HG02852 (cell line): ENCODE results near the gene CRPPA.

Experiments used
- ATAC-seq: cut with Tn5 transposase; IDR thresholded peaks from one replicate; pipeline ENCODE4 v1.9.1; 2021; ENCODE audit warnings: mild to moderate bottlenecking, moderate library complexity; ENCODE audit not compliant: unreplicated experiment

The CRPPA gene

GRCh38 chr7:16423761-16424160 lies 2.4 kb upstream of the CRPPA start:
- ATAC-seq: no peak

- ATAC-seq: no peak
Measured at GRCh38 chr7:16422917-16423316, 1.6 kb upstream of the CRPPA start.

- no peak for ATAC-seq
Measured at GRCh38 chr7:16422103-16422435, 731 bp upstream of the CRPPA start.

GRCh38 chr7:16420649-16421332 lies 547 bp downstream of the CRPPA start:
- peak; percentile 83 for ATAC-seq

- ATAC-seq: no peak
Measured at GRCh38 chr7:16420329-16420648, 1.0 kb downstream of the CRPPA start.

GRCh38 chr7:16419859-16420258 lies 1.5 kb downstream of the CRPPA start:
- ATAC-seq: no peak

GRCh38 chr7:16419126-16419525 lies 2.2 kb downstream of the CRPPA start:
- no peak for ATAC-seq

GRCh38 chr7:16417906-16418305 lies 3.4 kb downstream of the CRPPA start:
- no peak for ATAC-seq

- ATAC-seq: no peak
Measured at GRCh38 chr7:16416289-16417282, 4.8 kb downstream of the CRPPA start.

- ATAC-seq: no peak
Measured at GRCh38 chr7:16412274-16413254, 8.8 kb downstream of the CRPPA start.

- no peak for ATAC-seq
Measured at GRCh38 chr7:16411391-16411790, 9.9 kb downstream of the CRPPA start.

GRCh38 chr7:16409777-16410176 lies 11.6 kb downstream of the CRPPA start:
- ATAC-seq: no peak

GRCh38 chr7:16404636-16405035 lies 16.7 kb downstream of the CRPPA start:
- ATAC-seq: no peak

- ATAC-seq: no peak
Measured at GRCh38 chr7:16403475-16403874, 17.9 kb downstream of the CRPPA start.

- no peak for ATAC-seq
Measured at GRCh38 chr7:16402940-16403339, 18.4 kb downstream of the CRPPA start.

GRCh38 chr7:16402091-16402490 lies 19.2 kb downstream of the CRPPA start:
- ATAC-seq: no peak

- no peak for ATAC-seq
Measured at GRCh38 chr7:16400893-16401275, 20.5 kb downstream of the CRPPA start.

- ATAC-seq: no peak
Measured at GRCh38 chr7:16399916-16400892, 21.1 kb downstream of the CRPPA start.

- ATAC-seq: no peak
Measured at GRCh38 chr7:16399265-16399831, 22.0 kb downstream of the CRPPA start.
